SIG-M5 treated with dmso at 0.1 percent for 504 hours (cell line): Measurements from ENCODE around the gene C20orf141.
A peak's percentile ranks its signal among the peaks of the same experiment; 100 is the strongest.
"Not testable (repeated sequence)": the region's sequence is repeated elsewhere in the genome, so short reads cannot be mapped to it uniquely, and the experiment has no call there.

ENCODE experiments used
- DNase-seq: peaks from one replicate; lab custom pipeline; 2025; ENCODE audit not compliant: unreplicated experiment; lab: John Stamatoyannopoulos, UW

Gene C20orf141

DNA sequence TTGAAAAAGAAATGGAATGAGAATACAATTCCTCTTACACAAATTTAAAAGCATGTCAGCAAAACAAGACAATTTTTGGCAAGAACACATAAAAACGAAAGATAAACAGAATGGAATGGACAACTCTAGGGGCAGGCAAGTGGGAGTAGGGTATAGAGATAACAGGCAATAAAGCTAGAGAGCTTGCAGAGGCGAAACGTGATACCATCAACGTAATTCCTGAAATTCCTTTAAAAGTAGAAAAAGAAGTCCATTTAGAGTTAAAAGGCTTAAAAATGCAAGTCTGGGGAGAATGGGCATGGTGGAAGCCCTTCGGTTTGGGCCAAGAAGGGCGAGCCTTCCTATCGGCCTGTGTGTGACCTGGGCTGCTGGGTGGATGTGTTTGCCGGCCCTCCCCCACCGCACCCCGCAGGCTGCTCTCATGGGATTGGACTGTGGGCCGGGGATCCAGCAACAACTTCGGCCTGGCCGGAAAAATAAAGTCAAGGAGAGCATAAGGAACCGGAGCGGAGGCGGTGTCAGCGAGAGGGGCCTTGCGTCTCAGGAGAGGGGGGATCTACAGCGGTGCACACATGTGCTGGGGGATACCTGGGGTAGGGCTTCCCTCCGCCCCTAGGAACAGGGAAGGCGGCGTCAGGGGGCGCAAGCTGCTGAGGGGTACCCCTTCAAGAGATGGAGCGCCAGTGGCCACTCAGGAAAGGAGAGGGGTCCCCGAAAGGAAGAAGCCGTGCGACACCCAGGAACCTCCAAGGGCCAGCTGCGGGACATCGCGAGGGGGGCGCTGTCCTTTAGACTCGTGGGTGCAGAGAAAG lies 5.5 kb downstream of the C20orf141 start:
- DNase-seq: no peak

- DNase-seq: no peak
Observed at GRCh38 chr20:2820896-2821869, 6.4 kb downstream of the C20orf141 start.

DNA sequence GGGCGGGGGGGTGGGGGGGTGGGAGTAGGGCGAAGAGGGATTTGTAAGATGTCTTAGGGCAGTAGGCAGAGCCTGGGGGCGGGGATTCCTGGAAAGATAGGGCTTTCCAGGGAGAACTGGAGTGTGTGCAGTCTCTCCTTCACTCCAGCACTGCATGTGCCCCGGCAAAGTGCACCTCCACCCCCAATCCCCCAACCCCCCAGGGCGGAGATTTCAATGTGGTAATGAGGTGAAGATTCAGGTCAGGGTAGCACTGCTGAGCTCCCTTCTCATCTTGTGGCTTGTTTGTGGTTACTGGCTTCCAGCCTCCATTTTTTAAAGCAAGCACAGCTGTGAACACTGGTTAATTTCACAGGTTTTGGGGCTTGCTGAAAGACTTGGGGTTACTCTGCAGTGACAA lies 7.3 kb downstream of the C20orf141 start:
- peak; percentile 36 for DNase-seq

DNA sequence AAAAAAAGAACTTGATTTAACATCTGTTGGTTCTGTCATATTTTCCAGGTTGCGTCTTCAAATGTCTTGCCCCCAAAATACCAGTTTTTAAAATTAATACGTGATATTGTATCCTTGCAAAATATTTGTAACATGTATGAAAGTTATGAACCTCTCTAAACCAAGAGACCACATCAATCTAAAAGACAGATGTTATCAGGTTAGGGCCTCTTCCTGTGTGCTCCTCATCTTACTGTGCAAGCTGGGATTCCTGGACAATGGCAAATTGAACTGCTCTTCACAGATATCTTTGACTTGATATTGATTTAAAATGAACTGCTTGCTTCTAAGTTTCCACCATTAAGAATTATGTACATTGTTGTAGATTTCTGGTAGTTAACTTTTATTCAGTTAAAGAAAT lies 11.0 kb downstream of the C20orf141 start:
- no peak for DNase-seq

DNA sequence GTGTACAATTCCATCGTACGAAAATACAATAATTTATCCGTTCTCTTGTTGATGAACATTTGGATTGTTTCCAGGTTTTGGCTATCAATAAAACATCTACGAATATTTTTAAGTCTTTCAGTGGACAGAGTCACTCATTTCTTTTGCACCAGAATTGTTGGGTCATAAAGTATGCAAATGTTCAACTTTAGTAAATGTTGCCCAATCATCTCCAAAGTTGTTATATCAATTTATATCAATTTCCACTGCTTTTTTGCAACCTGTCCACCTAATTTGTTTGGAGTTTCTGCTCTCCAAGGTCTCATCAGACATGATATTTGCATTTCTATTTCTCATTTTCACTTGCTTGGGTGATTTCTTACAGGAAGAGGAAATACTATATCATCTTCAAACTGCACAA lies 11.9 kb downstream of the C20orf141 start:
- DNase-seq: no peak

GRCh38 chr20:2829376-2829775 lies 14.6 kb downstream of the C20orf141 start:
- no peak for DNase-seq

GRCh38 chr20:2831206-2831605 lies 16.4 kb downstream of the C20orf141 start:
- not testable (repeated sequence) for DNase-seq

GRCh38 chr20:2833761-2834160 lies 19.0 kb downstream of the C20orf141 start:
- no peak for DNase-seq

GRCh38 chr20:2834401-2835110 lies 19.8 kb downstream of the C20orf141 start:
- no peak for DNase-seq

- no peak for DNase-seq
Observed at GRCh38 chr20:2835331-2835796, 20.6 kb downstream of the C20orf141 start.

DNA sequence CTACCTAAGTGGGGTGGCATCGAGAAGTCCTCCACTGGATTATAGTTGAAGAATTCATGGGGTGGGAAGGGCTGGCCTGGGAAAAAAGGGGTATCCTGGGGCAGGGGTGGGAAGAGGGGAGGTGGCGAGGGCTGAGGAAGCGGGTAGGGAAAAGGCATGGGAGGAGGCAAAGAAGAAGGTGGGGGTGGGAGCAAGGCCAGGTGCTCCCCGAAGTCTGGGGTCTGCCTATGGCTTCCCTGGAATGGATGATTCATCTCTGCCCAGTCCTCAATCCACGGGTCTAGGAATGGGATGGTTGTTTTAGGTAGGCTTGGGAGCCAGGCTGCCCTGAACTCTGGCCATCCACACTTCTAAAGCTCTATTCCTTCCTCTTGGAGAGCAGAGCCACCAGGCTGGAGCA lies 21.2 kb downstream of the C20orf141 start:
- no peak for DNase-seq

DNA sequence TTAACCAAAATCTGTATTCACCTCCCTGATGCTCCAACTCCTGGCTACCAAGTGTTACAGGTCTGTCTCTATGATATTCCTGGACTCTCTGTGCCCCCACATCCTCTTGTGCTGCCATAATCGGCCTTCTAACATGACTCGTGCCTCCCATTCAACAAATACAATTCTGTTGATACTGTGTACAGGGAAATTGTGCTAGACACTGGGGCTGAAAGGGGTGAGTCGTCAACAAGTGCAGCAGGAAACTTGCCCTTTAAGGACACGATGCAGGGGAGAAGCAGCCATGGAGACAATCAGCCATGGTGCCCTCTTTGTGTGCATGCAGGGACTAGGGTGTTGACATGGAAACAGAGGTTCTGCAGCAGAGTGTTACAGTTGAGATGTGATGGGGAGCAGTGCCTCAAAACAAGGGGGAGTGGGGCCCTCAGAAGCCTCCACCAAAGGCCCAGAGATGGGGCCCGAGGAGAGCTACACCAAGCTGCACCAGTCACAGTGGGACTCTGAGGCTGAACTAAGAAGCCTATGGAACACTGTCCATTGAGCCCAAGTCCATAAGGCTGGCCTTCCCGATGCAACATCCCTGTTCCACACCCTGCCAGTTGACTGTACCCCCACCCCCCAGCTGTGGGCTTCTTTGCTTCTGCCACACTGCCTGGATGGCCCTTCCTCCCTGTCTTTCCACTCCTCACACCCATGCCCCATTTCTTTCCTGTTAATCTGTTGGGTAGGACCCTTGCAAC lies 22.6 kb downstream of the C20orf141 start:
- DNase-seq: no peak

GRCh38 chr20:2838170-2838797 lies 23.5 kb downstream of the C20orf141 start:
- DNase-seq: no peak

DNA sequence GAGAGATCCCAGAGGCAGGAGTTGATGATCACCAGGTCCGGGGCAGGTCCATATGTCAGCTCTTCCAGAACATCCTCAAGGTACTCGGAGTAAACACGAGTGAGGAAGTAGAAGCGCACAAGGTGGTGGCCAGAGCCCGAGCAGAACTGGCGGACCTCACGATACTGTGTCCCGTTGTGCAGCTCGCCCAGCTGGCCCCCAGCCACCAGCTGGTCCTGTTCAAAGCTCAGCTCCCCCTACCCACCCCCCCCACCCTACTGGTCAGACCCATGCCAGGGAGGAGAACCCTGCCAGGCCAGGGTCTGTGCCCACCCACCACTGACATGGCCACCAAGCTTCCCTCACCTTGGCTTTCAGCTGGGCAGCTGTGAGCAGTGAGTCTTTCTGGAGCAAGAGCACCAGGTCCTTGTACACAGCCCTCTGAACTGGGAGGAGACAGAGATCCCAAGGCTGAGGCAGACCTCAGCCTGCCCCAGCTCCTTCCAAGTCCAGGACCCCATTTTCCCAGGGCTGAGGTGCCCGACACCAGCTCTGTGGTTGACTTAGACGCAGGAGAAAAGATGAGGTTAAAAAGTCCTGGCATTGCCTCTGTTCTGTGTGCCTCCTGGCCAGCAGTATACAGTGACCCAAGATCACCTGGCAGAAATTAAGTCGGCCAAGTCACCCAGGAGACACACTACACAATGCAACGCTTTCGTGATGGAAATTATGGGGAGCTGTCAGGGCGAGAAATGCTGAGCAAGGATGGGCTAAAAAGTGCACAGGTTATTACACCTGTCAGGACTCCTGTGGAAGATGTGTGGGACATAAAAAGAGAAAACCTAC lies 24.3 kb downstream of the C20orf141 start:
- no peak for DNase-seq

GRCh38 chr20:2839732-2840137 lies 24.9 kb downstream of the C20orf141 start:
- no peak for DNase-seq

GRCh38 chr20:2840138-2840966 lies 25.6 kb downstream of the C20orf141 start, which contains the start of the genes PCED1A and VPS16:
TSS of gene PCED1A (minus strand) at chr20:2840655. CDS start at chr20:2839912, 743 bp downstream.
TSS of gene VPS16 (plus strand) at chr20:2840745. CDS start at chr20:2840775, 30 bp downstream.
- DNase-seq: peak; percentile 76

DNA sequence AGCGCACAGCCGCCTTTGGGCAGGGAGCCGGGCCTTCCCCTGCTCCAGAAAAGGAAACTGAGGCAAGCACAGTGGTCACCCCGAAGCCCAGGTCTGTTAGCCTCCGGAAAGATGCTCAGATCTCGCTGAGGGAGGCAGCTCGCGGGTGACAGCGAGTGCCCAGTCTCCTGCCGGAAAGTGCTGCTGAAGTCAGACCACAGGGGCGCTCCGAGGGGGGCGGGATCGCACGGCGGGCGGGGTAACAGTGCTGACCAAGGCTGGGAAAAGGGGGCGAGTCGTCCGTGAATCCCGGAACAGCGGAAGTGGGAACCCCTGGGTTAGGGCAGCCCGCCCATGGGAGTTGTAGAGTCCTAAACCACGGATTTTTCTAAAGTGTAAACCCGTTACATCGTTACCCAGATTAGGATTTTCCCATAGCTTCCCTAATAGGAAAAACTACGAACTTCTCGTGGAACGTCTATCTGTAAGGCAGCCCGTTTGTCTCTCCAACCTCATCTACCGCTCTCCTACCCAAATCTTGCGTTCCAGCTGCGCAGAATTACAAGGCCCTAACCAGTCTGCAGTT lies 26.3 kb downstream of the C20orf141 start:
- DNase-seq: peak; percentile 22

- no peak for DNase-seq
Observed at GRCh38 chr20:2845607-2846006, 30.8 kb downstream of the C20orf141 start.
